GM18519 (cell line): ENCODE measurements around the gene KRTAP5-1.

ENCODE experiments used
- ATAC-seq: cut with Tn5 transposase; IDR thresholded peaks from one replicate; pipeline ENCODE4 v1.9.1; 2021; ENCODE audit warnings: mild to moderate bottlenecking, moderate library complexity; ENCODE audit not compliant: unreplicated experiment, low FRiP score

Gene KRTAP5-1

GRCh38 chr11:1573077-1573902, 11.8 kb downstream of the KRTAP5-1 start:
- ATAC-seq = no peak

DNA sequence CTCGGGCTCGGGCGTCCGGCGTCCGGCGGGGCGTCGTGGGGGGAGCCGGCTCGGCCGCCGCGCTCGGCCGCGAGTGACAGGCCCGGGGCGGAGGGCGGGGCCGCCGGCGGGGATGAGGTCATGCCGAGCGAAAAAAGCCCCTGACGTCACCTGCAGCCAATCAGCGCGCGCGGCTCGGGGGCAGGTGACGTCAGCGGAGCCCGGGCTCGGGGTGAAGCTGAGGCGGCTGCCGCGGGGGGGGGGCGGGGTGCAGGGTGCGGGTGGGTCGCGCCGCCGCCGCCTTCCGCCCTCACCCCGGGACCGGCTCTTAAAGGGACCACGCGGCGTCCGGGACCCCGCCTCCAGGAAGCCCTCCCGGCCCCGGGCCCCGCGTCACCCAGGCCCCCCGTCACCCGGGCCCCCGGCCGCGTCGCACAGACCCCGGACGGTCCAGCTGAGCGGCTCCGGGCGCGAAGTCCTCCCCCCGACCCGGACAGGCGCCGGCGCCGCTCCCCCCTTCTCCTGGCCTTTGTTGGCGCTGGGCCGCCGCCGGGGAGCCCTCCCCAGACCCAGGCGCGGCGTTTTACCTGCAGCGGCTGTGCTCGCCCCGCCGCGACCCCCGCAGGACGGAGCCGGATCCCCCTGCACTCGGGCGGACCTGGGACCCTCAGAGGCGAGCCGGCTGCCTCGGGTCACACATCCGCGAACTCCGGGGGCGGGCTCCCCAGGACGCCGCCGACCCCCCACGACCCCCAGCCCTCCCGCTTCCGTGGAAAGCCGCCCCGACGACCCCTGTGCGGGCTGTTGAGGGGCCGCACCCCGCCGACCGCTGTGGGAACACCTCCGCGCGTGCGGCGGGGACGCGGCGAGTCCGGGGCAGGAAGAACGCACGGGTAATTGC, 12.6 kb downstream of the KRTAP5-1 start, which contains the start of gene DUSP8:
DUSP8 (minus strand) TSS at position 75 of the 880 bp plus-strand sequence. CDS start 6,445 bp downstream, outside the sequence.
- no peak for ATAC-seq

- no peak for ATAC-seq
Measured at GRCh38 chr11:1571760-1572196, 13.3 kb downstream of the KRTAP5-1 start.

DNA sequence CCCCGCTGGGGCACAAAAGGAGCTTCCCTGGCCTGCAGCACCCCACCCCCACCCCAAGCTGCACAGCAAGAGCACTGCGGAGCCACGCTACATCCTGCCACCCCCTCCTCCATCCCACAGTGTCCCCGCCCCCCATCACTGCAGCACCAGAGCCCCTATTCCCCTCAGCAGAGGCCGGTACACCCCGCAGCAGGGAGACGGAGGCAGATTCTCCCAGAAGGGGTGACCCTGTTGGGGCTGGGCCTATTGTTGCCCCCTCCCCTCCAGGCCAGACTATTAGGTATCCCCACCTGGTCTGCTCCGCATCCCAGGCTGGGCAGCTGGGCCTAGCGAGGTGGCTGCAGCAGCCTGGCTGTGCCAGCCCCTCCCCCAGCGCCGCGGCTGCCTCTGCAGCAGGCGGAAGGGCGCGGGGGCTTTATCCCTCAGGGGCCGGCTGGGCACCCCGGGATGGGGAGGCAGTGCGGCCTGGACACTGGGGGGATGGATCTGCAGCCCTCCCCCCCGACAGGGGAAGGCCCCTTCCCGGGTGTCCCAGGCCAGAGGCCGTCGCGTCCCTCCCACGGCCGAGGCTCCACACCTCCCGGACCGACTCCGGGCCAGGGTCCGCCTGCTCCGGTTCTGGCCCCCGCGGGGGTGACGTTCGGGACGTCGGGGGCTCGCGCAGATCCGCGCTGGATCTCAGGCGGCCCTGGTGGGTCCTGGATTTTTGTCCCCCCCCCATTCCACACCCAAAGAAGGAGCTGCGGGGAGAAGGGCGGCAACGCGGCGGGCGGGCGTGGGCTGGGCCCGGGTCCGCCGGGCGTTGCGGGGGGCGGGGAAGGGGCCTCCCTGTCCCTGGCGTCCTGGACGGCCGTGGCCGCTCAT, 14.0 kb downstream of the KRTAP5-1 start:
- no peak for ATAC-seq

DNA sequence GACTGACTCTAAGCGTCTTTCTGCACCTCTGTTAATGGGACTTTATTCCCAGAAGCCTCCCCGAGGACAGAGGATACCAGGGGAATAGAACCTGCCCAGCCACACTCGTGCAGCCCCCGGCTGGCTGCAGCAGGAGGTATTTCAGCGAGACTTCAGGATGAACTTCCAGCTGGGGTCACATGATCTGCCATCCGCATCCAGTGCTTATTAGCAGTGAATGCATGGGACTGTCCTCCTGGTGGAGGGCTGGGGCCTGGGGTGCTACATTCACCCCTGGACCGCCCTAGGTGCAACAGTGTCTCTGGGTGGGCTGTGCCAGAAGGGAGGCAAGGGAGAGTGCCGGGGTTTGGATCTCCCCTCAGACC, 14.6 kb downstream of the KRTAP5-1 start:
- no peak for ATAC-seq

- no peak for ATAC-seq
Measured at GRCh38 chr11:1570001-1570453, 15.1 kb downstream of the KRTAP5-1 start.

- ATAC-seq = no peak
Measured at GRCh38 chr11:1569251-1569780, 15.8 kb downstream of the KRTAP5-1 start.

GRCh38 chr11:1568441-1568911, 16.6 kb downstream of the KRTAP5-1 start:
- ATAC-seq = no peak

DNA sequence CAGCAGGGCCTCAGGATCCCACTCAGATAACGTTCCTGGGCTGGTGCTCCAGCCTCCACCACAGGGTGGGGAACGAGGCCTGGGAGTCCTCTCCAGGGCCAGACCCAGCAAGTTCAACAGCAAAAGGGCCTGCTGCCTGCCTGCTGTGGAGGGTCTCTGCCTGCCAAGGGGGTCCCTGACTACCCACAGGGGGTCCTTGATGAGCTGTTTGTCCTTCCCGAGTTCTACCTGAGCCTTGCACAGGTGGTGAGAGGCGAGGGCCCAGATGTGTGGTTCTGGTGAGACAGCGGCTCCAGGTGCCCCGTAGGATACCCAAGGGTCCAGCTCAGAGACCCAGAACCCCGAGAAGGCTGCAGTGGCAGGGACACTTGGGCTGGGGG, 17.4 kb downstream of the KRTAP5-1 start:
- ATAC-seq = no peak

DNA sequence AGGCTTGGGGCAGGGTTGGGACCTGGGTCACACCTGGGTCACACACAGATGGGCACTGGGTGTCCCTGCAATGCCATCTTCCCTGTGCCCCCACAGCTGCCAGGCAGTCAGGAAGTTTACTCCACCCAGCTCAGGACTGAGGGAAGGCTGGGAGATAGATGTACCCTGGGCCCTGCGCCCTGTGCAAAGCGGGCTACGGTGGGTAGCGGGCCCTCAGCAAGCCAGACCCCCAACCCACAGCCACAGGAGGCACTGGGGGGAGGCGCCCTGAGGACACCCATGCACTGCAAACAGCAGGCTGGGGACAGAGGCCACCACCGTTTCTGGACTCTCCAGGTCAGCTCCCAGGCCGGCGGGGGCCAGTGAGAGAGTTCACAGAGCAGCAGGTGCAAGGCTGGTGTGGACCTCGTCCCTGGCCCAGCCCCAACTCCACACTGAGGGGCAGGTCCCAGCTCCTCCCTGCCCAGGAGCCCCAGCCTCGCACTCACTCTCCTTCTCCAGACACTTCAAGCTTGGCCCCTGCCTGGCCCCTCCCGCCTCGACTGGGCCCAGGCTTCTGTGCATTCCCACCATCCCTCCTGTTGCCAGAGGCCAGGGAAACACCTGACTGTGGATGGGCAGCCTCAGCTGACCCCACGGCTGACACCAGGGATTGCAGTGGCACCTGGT, 17.9 kb downstream of the KRTAP5-1 start:
- ATAC-seq = no peak

GRCh38 chr11:1566381-1567051, 18.6 kb downstream of the KRTAP5-1 start:
- ATAC-seq = no peak

- no peak for ATAC-seq
Measured at GRCh38 chr11:1565904-1566247, 19.2 kb downstream of the KRTAP5-1 start.

DNA sequence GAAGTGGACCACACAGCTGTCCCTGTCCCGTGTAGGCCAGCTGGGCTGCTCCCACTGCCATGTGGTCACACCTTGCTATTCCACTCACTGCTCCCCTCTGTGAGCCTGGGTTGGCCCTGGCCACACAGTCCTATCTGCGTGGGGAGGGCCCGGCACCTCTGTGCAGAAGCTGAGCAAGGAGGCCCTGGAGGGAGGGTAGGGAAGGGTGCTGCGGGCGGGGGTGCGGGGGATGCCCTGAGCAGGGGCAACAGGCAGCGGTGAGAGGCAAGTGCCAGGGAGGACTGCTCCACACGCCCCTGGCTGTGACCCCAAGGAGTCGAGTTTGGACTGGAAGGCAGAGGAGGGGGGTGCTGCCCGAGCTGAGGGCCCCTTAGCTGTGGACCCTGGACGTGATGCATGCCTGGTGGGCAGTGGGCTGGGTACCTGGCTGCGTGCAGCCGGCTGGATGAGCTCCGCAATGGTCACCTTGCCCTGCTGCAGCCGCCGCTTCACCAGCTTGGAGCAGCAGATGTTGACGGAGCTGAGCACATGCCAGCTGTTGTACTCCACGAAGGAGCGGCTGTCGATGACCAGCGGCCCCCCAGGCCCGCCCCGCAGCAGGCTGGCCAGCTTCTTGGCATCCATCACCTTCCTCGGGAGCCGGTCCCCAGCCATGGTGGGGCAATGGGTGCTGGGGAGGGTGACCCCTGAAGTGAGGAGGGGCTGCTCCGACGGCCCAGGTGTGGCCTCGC, 19.7 kb downstream of the KRTAP5-1 start:
- no peak for ATAC-seq

- ATAC-seq = no peak
Measured at GRCh38 chr11:1564535-1565172, 20.4 kb downstream of the KRTAP5-1 start.

- no peak for ATAC-seq
Measured at GRCh38 chr11:1563697-1564534, 21.2 kb downstream of the KRTAP5-1 start.

DNA sequence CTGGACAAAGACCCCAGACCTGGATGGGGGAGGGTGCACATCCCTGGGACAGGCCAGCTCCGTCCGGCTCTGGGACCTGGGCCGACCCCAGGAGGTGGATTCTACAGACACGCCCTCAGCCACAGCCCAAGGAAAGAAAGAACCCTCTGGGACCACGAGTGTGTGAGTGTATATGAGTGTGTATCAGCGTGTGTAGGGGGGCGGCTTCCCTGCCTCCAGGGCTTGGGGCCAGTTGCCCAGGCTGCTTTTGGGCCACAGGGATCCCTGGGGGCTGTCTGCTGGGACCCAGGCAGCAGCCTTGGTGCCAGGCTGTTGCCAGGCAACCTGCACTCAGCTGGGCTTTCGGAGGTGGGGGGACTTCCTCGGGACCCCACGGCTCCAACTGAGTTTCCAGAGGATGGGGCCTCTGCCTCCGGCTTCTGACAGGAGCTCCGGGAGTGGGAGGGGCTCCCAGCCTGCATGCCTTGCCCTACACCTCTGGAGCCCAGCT, 21.9 kb downstream of the KRTAP5-1 start:
- no peak for ATAC-seq
